HL-60 (cell line): Measurements from ENCODE around the gene ZNF500.
"Not testable (repeated sequence)": the region's sequence is repeated elsewhere in the genome, so short reads cannot be mapped to it uniquely, and the experiment has no call there.

Source experiments
- DNase-seq, 2 experiments: peaks; one replicate each; pipeline ENCODE4 v3.0.0-alpha.2; 2010 to 2020; ENCODE audit warnings: low read depth in 1 of 2, low spot score in 1 of 2
- H3K27ac ChIP-seq: fragments of 250-450 bp; sonication (Bioruptor Pico); replicated peaks from 2 replicates; pipeline ENCODE4 v1.5.1; 2020; ENCODE audit warnings: mild to moderate bottlenecking, moderate library complexity
- H3K27me3 ChIP-seq: fragments of 250-450 bp; sonication (Bioruptor Pico); 2 replicates; pipeline ENCODE4 v1.5.1; 2021; ENCODE audit warnings: mild to moderate bottlenecking, moderate library complexity; ENCODE audit not compliant: insufficient read depth, poor library complexity, severe bottlenecking
- H3K4me3 ChIP-seq: replicated peaks from 2 replicates; pipeline ENCODE4 v1.5.1; 2011; ENCODE audit warnings: mild to moderate bottlenecking, control low read depth, low read length; ENCODE audit not compliant: insufficient read depth
- GABPA ChIP-seq: IDR thresholded peaks from 2 replicates; pipeline ENCODE4 v1.6.1; 2012; ENCODE audit warnings: low read depth
- POLR2AphosphoS5 ChIP-seq: IDR thresholded peaks from 2 replicates; pipeline ENCODE4 v1.6.1; 2012; ENCODE audit warnings: low read depth
- SPI1 ChIP-seq: IDR thresholded peaks from 2 replicates; pipeline ENCODE4 v1.6.1; 2012; ENCODE audit warnings: low read depth, mild to moderate bottlenecking, borderline replicate concordance
- TF ChIP-seq, protein P1 (sequence below): IDR thresholded peaks from 2 replicates; pipeline ENCODE4 v1.6.1; 2012; ENCODE audit warnings: low read depth; ENCODE audit not compliant: insufficient replicate concordance
- TF ChIP-seq, protein P2 (sequence below): IDR thresholded peaks from one replicate; pipeline ENCODE4 v1.5.1; 2011; ENCODE audit warnings: low read length, control low read depth, inconsistent platforms; ENCODE audit not compliant: insufficient read depth

Gene ZNF500

DNA sequence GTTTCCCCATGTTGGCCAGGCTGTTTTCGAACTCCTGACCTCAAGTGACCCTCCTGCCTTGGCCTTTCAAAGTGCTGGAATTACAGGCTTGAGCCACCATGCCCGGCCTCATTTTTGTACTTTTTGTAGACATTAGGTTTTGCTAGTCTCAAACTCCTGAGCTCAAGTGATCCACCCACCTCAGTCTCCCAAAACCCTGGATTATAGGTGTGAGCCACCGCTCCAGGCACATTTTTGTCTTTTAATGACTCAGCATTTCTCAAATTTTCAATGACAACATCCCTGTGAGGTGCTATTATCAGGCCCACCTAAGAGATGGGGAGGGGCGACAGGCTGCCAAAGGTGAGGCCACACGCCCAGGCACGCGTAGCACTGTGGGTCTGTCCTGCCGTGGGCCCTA is 20.1 kb upstream of the ZNF500 start:
- TF ChIP-seq, protein P1, sequence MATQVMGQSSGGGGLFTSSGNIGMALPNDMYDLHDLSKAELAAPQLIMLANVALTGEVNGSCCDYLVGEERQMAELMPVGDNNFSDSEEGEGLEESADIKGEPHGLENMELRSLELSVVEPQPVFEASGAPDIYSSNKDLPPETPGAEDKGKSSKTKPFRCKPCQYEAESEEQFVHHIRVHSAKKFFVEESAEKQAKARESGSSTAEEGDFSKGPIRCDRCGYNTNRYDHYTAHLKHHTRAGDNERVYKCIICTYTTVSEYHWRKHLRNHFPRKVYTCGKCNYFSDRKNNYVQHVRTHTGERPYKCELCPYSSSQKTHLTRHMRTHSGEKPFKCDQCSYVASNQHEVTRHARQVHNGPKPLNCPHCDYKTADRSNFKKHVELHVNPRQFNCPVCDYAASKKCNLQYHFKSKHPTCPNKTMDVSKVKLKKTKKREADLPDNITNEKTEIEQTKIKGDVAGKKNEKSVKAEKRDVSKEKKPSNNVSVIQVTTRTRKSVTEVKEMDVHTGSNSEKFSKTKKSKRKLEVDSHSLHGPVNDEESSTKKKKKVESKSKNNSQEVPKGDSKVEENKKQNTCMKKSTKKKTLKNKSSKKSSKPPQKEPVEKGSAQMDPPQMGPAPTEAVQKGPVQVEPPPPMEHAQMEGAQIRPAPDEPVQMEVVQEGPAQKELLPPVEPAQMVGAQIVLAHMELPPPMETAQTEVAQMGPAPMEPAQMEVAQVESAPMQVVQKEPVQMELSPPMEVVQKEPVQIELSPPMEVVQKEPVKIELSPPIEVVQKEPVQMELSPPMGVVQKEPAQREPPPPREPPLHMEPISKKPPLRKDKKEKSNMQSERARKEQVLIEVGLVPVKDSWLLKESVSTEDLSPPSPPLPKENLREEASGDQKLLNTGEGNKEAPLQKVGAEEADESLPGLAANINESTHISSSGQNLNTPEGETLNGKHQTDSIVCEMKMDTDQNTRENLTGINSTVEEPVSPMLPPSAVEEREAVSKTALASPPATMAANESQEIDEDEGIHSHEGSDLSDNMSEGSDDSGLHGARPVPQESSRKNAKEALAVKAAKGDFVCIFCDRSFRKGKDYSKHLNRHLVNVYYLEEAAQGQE, result no peak
- TF ChIP-seq, protein P2, sequence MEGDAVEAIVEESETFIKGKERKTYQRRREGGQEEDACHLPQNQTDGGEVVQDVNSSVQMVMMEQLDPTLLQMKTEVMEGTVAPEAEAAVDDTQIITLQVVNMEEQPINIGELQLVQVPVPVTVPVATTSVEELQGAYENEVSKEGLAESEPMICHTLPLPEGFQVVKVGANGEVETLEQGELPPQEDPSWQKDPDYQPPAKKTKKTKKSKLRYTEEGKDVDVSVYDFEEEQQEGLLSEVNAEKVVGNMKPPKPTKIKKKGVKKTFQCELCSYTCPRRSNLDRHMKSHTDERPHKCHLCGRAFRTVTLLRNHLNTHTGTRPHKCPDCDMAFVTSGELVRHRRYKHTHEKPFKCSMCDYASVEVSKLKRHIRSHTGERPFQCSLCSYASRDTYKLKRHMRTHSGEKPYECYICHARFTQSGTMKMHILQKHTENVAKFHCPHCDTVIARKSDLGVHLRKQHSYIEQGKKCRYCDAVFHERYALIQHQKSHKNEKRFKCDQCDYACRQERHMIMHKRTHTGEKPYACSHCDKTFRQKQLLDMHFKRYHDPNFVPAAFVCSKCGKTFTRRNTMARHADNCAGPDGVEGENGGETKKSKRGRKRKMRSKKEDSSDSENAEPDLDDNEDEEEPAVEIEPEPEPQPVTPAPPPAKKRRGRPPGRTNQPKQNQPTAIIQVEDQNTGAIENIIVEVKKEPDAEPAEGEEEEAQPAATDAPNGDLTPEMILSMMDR, result no peak
- TF ChIP-seq GABPA (no peak), SPI1 (no peak), POLR2AphosphoS5 (no peak)
- Histone ChIP-seq H3K27ac (no peak overlapping the region), H3K27me3 (no peaks in the 10 kb centered on the region)

DNA sequence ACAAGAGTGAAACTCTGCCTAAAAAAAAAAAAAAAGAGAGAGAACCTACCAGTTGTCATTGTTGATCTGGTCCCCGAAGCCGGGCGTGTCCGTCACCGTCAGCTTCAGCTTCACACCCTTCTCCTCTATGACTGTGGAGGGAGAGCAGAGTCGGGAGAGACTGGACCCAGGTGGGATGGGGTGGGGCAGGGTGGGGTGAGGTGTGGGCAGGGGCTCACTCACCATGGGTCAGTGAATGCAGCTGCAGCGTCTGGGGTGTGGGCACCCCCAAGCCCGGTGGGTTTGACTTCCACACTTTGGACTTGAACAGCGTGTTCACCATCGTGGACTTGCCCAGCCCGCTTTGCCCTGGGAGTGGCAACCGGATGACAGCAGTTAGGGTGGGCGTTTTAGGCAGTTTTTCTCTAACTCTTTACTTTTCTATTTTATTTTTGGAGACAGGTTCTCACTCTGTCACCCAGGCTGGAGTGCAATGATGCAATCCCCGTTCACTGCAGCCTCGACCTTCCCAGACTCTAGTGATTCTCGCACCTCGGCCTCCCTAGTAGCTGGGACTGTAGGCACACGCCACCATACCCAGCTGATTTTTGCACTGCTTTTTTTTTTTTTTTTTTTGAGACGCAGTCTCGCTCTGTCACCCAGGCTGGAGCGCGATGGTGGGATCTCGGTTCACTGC is 18.9 kb upstream of the ZNF500 start:
- no peak overlapping the region for H3K4me3 ChIP-seq
- TF ChIP-seq, protein P2, result no peak
- TF ChIP-seq, protein P1, result no peak
- no peak for TF ChIP-seq SPI1
- no peak for TF ChIP-seq GABPA
- TF ChIP-seq POLR2AphosphoS5, result no peak
- H3K27me3 ChIP-seq, result no peaks in the 10 kb centered on the region
- no peak overlapping the region for H3K27ac ChIP-seq
- no peak for DNase-seq

More for the DNA sequence above, 20.1 kb upstream of the ZNF500 start:
- no peak for DNase-seq
- no peak overlapping the region for H3K4me3 ChIP-seq

DNA sequence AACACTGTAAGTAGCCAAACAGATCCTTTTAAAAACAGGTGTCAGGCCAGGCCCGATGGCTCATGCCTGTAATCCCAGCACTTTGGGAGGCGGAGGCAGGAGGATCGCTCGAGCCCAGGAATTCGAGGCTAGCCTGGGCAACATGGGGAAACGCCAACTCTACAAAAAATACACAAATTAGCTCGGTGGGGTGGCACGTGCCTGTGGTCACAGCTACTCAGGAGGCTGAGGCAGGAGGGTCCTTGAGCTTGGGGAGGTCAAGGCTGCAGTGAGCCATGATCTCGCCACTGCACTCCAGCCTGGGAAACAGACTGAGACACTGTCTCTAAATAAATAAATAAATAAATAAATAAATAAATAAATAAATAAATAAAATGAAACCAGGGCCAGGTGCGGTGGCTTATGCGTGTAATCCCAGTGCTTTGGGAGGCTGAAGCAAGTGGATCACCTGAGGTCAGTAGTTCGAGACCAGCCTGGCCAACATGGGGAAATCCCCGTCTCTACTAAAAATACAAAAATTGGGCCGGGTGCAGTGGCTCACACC is 17.6 kb upstream of the ZNF500 start:
- H3K4me3 ChIP-seq, H3K27ac ChIP-seq, DNase-seq, H3K27me3 ChIP-seq: not testable (repeated sequence)

DNA sequence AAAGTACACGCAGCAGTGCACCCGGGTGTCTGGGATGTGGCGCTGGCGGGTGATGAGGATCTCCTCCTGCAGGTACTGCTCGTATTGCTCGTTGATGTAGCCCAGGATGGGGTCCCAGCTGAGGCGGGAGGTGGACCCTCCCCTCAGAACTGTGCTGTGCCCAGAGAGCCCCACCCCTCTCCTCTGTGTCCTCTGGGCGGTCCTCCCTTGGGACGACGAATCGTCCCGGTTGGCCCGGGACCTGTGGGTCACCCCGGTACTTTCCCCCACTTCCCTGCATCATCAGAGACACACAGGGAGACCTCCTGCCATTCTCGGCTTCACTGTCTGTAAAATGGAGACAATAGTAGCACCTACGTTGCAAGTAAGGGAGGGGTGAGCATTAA is 17.0 kb upstream of the ZNF500 start:
- DNase-seq, result no peak
- H3K27ac ChIP-seq, result no peak overlapping the region
- TF ChIP-seq, protein P2, result no peak
- TF ChIP-seq, protein P1, result no peak
- TF ChIP-seq POLR2AphosphoS5 (no peak), GABPA (no peak), SPI1 (no peak)
- H3K4me3 ChIP-seq, result no peak overlapping the region
- no peaks in the 10 kb centered on the region for H3K27me3 ChIP-seq
